Astrocyte of the cerebellum (primary cell): ENCODE measurements around the gene CNGB1.

Experiments
- DNase-seq: peaks from one replicate; pipeline ENCODE4 v3.0.0-alpha.2; 2011; ENCODE audit warnings: low read depth
- H3K4me3 ChIP-seq: 2 replicates; pipeline ENCODE4 v1.5.1; 2011; ENCODE audit warnings: mild to moderate bottlenecking, low read depth, low read length, moderate library complexity
- in situ Hi-C: cut with HindIII; loops from 2 replicates; pipeline ENCODE4 v1.10.0; 2017; ENCODE audit warnings: low sequenced_read_pairs
- TF ChIP-seq, protein P1 (sequence below): IDR thresholded peaks from 2 replicates; pipeline ENCODE4 v1.5.1; 2012; ENCODE audit warnings: low read length, low read depth, moderate library complexity, mild to moderate bottlenecking; ENCODE audit errors: missing control alignments

The CNGB1 gene

DNA sequence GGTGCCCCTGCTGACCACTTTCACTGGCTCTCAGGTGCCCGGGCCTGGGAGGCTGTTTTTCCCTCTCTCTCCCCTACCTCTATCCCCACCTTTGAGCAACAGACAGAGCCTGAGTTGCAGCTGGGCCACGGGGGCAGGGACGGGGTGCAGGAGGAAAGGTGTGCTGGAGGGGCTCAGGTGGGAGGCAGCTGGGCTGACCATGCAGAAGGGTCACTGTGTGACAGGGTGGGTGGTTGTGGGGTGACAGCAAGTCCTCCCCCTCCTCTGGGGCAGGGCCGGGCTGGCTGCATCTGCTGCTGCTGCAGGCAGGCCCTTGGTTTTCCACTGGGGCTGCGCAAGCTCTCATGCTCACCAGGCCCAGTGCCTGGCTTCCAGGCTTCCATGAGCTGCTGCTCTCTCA, 23.0 kb upstream of the CNGB1 start:
- H3K4me3 ChIP-seq = no peak overlapping the region
- in situ Hi-C loops = loop anchor here (25.0 kb wide), 1 partner anchor 207 kb away; no protein-coding TSS in a partner anchor
- TF ChIP-seq, protein P1, sequence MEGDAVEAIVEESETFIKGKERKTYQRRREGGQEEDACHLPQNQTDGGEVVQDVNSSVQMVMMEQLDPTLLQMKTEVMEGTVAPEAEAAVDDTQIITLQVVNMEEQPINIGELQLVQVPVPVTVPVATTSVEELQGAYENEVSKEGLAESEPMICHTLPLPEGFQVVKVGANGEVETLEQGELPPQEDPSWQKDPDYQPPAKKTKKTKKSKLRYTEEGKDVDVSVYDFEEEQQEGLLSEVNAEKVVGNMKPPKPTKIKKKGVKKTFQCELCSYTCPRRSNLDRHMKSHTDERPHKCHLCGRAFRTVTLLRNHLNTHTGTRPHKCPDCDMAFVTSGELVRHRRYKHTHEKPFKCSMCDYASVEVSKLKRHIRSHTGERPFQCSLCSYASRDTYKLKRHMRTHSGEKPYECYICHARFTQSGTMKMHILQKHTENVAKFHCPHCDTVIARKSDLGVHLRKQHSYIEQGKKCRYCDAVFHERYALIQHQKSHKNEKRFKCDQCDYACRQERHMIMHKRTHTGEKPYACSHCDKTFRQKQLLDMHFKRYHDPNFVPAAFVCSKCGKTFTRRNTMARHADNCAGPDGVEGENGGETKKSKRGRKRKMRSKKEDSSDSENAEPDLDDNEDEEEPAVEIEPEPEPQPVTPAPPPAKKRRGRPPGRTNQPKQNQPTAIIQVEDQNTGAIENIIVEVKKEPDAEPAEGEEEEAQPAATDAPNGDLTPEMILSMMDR = no peak
- no peak for DNase-seq

DNA sequence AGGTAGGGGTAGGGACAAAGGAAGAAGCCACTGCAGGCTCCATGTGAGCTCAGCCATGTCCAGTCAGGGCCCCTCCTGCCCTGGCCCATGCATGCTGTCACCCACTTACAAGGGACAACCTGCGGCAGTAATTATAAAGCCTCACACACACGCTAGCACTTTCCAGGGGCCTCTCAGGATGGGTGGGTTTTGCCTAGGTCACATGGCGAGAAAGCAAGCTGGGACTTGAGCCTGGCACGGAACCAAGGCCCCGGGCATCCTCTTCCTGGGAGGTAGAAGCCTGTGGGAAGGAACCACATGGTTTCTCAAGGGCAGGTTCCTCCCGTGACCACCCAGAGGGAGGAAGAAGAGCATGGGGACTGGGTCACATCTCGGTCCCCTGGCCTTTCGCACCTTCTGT, 22.5 kb upstream of the CNGB1 start:
- TF ChIP-seq, protein P1 = no peak
- in situ Hi-C loops = loop anchor here (25.0 kb wide), 1 partner anchor 206 kb away; no protein-coding TSS in a partner anchor
- H3K4me3 ChIP-seq = no peak overlapping the region
- no peak for DNase-seq

GRCh38 chr16:57992084-57992483, 21.2 kb upstream of the CNGB1 start:
- in situ Hi-C loops = loop anchor here (25.0 kb wide), 1 partner anchor 205 kb away; no protein-coding TSS in a partner anchor
- DNase-seq = no peak
- no peak overlapping the region for H3K4me3 ChIP-seq
- TF ChIP-seq, protein P1 = no peak

GRCh38 chr16:57991551-57992059, 20.7 kb upstream of the CNGB1 start:
- H3K4me3 ChIP-seq = no peak overlapping the region
- in situ Hi-C loops = loop anchor here (25.0 kb wide), 1 partner anchor 204 kb away; no protein-coding TSS in a partner anchor
- no peak for DNase-seq
- TF ChIP-seq, protein P1 = no peak

DNA sequence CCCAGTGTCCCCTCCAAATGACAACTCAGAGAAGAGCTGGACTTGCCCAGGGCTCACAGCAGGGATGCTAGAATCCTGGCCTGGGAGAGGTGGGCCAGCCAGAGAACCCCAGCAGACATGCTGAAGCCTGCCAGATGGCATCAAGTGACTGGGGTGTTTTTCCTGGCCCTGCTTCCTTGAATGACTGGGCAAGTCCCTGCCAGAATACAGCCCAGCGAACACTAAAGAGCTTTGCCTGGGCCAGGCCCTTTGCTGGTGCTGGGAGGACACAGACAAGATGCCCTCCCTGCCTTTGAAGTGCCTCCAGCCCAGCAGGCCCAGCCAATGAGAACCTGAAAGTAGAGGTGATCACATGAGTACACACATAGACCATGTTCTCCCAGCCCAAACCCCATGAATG, 18.0 kb upstream of the CNGB1 start:
- in situ Hi-C loops = loop anchor here (5.0 to 25.0 kb wide), 4 partner anchors 47 to 414 kb away; no protein-coding TSS in a partner anchor
- TF ChIP-seq, protein P1 = no peak
- DNase-seq = no peak
- H3K4me3 ChIP-seq = no peak overlapping the region

GRCh38 chr16:57987441-57988177, 16.7 kb upstream of the CNGB1 start:
- no peak for DNase-seq
- TF ChIP-seq, protein P1 = no peak
- in situ Hi-C loops = loop anchor here (5.0 to 25.0 kb wide), 4 partner anchors 45 to 413 kb away; no protein-coding TSS in a partner anchor
- no peak overlapping the region for H3K4me3 ChIP-seq
